ENCODE measurements around the gene KCNK3.

KCNK3 gene

GRCh38 chr2:26666671-26667070 lies 25.9 kb upstream of the KCNK3 start:
- no peak for DNase-seq

DNA sequence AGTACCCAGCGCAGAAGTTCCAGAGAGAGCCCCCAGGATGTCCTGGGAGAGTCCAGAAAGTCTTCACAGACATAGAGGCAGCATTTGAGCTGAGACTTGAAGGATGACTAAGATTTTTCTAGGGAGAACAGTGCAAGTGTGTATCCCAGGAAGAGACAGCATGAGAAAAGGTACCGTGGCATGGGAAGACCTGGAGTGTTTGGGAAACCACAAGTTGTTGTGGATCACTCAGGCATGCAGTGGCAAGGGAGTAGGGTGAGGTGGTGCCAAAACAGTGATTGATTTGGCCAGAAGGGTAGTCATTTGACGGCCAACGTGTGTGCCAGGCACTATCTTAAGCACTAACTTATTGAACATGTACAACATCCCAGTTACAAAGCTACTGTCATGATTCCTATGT lies 24.5 kb upstream of the KCNK3 start:
- DNase-seq, result no peak

GRCh38 chr2:26668856-26669750 lies 23.4 kb upstream of the KCNK3 start:
- no peak for DNase-seq

DNA sequence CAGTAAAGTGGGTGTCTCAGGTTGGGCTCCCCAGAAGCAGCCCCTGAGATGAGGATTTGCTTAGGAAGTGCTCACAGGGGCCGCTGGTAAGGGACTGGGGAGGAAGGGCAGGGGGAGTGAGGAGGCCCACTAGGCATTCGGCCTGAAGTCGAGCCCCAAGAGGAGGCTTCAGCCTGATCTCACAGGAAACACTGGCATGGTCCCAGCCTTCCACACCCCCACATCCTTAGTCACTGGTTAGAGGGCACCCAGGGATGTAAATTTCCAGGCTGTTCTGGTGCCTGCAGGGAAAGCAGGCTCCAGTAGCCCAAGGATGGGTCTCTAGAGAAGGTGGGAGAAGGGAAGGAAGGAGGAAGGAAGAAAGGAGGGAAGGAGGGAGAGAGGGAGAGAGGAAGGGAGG lies 22.4 kb upstream of the KCNK3 start:
- no peak for DNase-seq

GRCh38 chr2:26670931-26671460 lies 21.5 kb upstream of the KCNK3 start:
- DNase-seq, result no peak

- no peak for DNase-seq
Observed at GRCh38 chr2:26671691-26672090, 20.8 kb upstream of the KCNK3 start.

DNA sequence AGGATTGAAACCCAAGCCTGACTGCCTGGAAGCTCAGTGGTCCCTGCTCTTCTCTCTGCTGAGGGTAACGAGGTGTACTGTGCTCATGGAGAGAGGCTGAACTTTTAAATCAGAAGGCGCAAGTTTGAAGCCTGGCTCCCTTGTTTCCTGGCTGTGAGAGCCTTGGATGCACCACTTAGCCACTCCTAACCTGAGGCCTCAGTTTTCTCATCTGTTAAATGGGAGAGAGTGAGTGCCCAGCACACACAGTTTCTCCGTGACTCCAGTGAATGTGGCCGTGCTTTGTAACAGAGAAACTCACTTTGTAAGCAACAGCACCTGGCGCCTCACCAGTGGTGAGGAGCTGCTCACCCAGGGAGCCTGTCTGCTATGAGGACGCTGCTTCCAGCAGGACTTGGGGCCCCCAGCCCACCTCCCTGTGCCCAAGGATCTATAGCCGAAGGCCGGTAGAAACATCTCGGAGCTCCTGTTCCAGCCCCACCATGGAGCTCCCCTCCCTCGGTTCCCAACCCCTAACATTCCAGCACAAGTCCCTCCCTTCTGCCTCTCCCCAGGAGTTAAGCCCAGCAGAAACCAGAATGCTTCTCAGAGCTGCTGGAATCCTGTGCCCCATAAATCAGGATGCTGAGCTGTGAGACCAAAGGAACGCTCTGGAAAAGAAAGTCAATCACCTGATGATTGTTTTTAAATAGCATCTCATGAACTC lies 20.3 kb upstream of the KCNK3 start:
- DNase-seq, result no peak

- no peak for DNase-seq
Observed at GRCh38 chr2:26672818-26673393, 19.6 kb upstream of the KCNK3 start.

GRCh38 chr2:26674002-26674751 lies 18.3 kb upstream of the KCNK3 start:
- no peak for DNase-seq

GRCh38 chr2:26674771-26675170 lies 17.8 kb upstream of the KCNK3 start:
- no peak for DNase-seq

GRCh38 chr2:26675651-26676255 lies 16.8 kb upstream of the KCNK3 start:
- no peak for DNase-seq

DNA sequence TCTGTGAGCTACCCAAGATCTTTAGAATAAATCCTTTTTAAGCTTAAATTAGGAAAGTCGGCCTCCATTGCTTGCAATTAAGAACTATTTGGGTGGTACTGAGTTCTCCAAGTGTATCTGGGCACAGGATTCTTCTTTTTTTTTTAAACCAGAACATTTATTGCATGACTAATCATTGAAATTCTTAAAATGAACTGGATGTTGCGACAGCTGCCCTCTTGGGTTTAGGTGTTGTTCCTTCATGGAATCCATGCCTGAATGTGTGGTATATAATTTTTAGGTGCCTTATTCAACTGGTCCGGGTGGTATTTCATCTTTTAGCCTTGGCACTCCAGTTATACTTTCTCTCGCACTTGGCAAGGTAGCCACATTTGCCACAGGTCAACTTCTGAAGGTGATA lies 14.5 kb upstream of the KCNK3 start:
- no peak for DNase-seq

- DNase-seq, result no peak
Observed at GRCh38 chr2:26679867-26680266, 12.7 kb upstream of the KCNK3 start.

GRCh38 chr2:26681656-26682055 lies 10.9 kb upstream of the KCNK3 start:
- DNase-seq, result no peak

- no peak for DNase-seq
Observed at GRCh38 chr2:26682155-26682554, 10.4 kb upstream of the KCNK3 start.

- DNase-seq, result no peak
Observed at GRCh38 chr2:26683583-26683982, 8.9 kb upstream of the KCNK3 start.

- no peak for DNase-seq
Observed at GRCh38 chr2:26685341-26685740, 7.2 kb upstream of the KCNK3 start.

- no peak for DNase-seq
Observed at GRCh38 chr2:26685989-26686839, 6.3 kb upstream of the KCNK3 start.

GRCh38 chr2:26687328-26687727 lies 5.2 kb upstream of the KCNK3 start:
- no peak for DNase-seq

GRCh38 chr2:26687801-26688200 lies 4.7 kb upstream of the KCNK3 start:
- DNase-seq, result no peak

DNA sequence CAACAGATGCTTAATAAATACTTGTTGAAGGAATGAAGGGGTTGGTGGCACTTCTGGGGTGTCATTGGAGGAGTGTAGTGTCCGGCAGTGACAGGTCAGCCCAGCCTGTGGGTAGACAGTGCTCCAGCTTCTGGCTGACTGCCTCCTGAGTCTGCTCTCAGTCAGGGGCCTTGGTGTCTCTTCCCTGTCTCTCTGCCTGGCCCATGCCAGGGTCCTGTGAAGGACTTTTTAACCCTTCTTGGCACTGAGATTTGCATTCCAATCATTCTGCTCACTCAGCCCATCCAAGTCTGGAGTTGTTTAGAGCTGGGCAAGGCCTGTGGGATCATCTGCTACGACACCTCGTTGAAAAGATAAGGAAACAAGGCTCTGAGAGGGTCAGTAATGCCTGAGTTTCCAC lies 1.4 kb upstream of the KCNK3 start:
- DNase-seq, result no peak

- no peak for DNase-seq
Observed at GRCh38 chr2:26691881-26692278, 642 bp upstream of the KCNK3 start.

Data from CD4-positive, alpha-beta T cell treated with Interleukin-10 for 1 hour (primary cell).